HG03342 (cell line): ENCODE results near the gene FAM124A.

Experiments
- ATAC-seq: cut with Tn5 transposase; IDR thresholded peaks from one replicate; pipeline ENCODE4 v1.9.1; 2021; ENCODE audit warnings: mild to moderate bottlenecking, moderate library complexity; ENCODE audit not compliant: unreplicated experiment

Gene FAM124A

GRCh38 chr13:51240958-51241357 lies 18.8 kb downstream of the FAM124A start:
- no peak for ATAC-seq

GRCh38 chr13:51241720-51242119 lies 19.5 kb downstream of the FAM124A start:
- ATAC-seq = no peak

- ATAC-seq = no peak
Observed at GRCh38 chr13:51243227-51243626, 21.0 kb downstream of the FAM124A start.

- ATAC-seq = no peak
Observed at GRCh38 chr13:51243832-51244231, 21.6 kb downstream of the FAM124A start.

GRCh38 chr13:51244637-51245405 lies 22.6 kb downstream of the FAM124A start:
- ATAC-seq = no peak

GRCh38 chr13:51245583-51245982 lies 23.4 kb downstream of the FAM124A start:
- no peak for ATAC-seq

GRCh38 chr13:51246025-51246417 lies 23.8 kb downstream of the FAM124A start:
- ATAC-seq = no peak

GRCh38 chr13:51246418-51247277 lies 24.4 kb downstream of the FAM124A start:
- no peak for ATAC-seq

GRCh38 chr13:51249255-51249654 lies 27.1 kb downstream of the FAM124A start:
- no peak for ATAC-seq

GRCh38 chr13:51249770-51250741 lies 27.9 kb downstream of the FAM124A start:
- no peak for ATAC-seq

GRCh38 chr13:51251480-51251879 lies 29.3 kb downstream of the FAM124A start:
- ATAC-seq = no peak

- ATAC-seq = no peak
Observed at GRCh38 chr13:51252954-51253532, 30.8 kb downstream of the FAM124A start.

GRCh38 chr13:51255556-51255955 lies 33.4 kb downstream of the FAM124A start:
- ATAC-seq = no peak

- no peak for ATAC-seq
Observed at GRCh38 chr13:51257187-51257586, 35.0 kb downstream of the FAM124A start.

GRCh38 chr13:51258612-51259548 lies 36.7 kb downstream of the FAM124A start:
- ATAC-seq = no peak

GRCh38 chr13:51260154-51260553 lies 38.0 kb downstream of the FAM124A start:
- ATAC-seq = no peak

- ATAC-seq = no peak
Observed at GRCh38 chr13:51261610-51262249, 39.5 kb downstream of the FAM124A start.

GRCh38 chr13:51262501-51263211 lies 40.5 kb downstream of the FAM124A start:
- no peak for ATAC-seq
